HG03064 (cell line): ENCODE data around the gene BCAR1.
"Not testable (repeated sequence)": the region's sequence is repeated elsewhere in the genome, so short reads cannot be mapped to it uniquely, and the experiment has no call there.

Source experiments
- ATAC-seq: cut with Tn5 transposase; IDR thresholded peaks from one replicate; pipeline ENCODE4 v1.9.1; 2021; ENCODE audit warnings: low read depth; ENCODE audit not compliant: unreplicated experiment

BCAR1 gene

GRCh38 chr16:75205961-75206748, 45.3 kb downstream of the BCAR1 start:
- ATAC-seq = not testable (repeated sequence)

GRCh38 chr16:75205438-75205837, 46.0 kb downstream of the BCAR1 start:
- not testable (repeated sequence) for ATAC-seq

GRCh38 chr16:75204905-75205304, 46.5 kb downstream of the BCAR1 start:
- ATAC-seq = not testable (repeated sequence)

GRCh38 chr16:75204410-75204758, 47.0 kb downstream of the BCAR1 start:
- no peak for ATAC-seq

- no peak for ATAC-seq
Measured at GRCh38 chr16:75203667-75204409, 47.6 kb downstream of the BCAR1 start.

GRCh38 chr16:75203096-75203495, 48.3 kb downstream of the BCAR1 start:
- ATAC-seq = no peak

- ATAC-seq = no peak
Measured at GRCh38 chr16:75202069-75202590, 49.3 kb downstream of the BCAR1 start.

GRCh38 chr16:75198135-75198600, 53.3 kb downstream of the BCAR1 start:
- no peak for ATAC-seq

- no peak for ATAC-seq
Measured at GRCh38 chr16:75197522-75198134, 53.8 kb downstream of the BCAR1 start.

GRCh38 chr16:75196836-75197235, 54.6 kb downstream of the BCAR1 start:
- ATAC-seq = no peak

GRCh38 chr16:75195811-75196790, 55.3 kb downstream of the BCAR1 start:
- ATAC-seq = no peak

GRCh38 chr16:75193730-75194444, 57.5 kb downstream of the BCAR1 start:
- ATAC-seq = no peak

- ATAC-seq = no peak
Measured at GRCh38 chr16:75193265-75193650, 58.2 kb downstream of the BCAR1 start.

- no peak for ATAC-seq
Measured at GRCh38 chr16:75192606-75193264, 58.7 kb downstream of the BCAR1 start.

GRCh38 chr16:75189638-75190245, 61.7 kb downstream of the BCAR1 start:
- no peak for ATAC-seq

GRCh38 chr16:75188832-75189477, 62.5 kb downstream of the BCAR1 start:
- no peak for ATAC-seq

GRCh38 chr16:75181630-75182029, 69.8 kb downstream of the BCAR1 start:
- no peak for ATAC-seq

- ATAC-seq = no peak
Measured at GRCh38 chr16:75179208-75179607, 72.2 kb downstream of the BCAR1 start.
